ENCODE data around the gene FGR. TPM values are rescaled to one million over a fixed set of nuclear protein-coding genes. Genes with fewer than 3 reads are reported as not detected.

Gene FGR
- polyA plus RNA-seq, 1 donor (not counting 4 experiments of a cell fraction or from before 2014, with no cell fraction given) = 0.04 TPM

DNA sequence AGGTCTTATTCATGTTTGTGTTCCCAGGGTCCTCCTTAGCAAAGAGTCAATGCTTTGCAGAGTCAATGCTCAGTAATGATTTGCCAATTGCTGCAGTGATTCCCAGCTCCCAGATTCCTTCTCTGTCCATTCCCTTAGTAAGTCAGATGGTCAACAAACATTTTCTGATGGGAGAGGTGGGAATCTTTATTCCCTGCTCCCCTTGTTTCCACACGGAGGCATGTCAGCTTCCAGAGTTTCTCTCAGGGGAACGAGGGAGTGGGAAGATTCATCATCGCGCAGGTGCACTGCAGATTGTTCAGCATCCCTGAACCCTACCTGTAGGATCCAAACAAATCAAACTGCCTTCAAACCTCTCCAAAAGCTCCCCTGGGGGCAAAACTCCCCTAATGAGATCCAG is 23.5 kb downstream of the FGR start:
- no peak for DNase-seq (ENCODE audit: low read depth, low spot score)
- Histone ChIP-seq H3K4me3 (ENCODE audit: control insufficient read depth in 2 of 3, extremely low read depth in 1 of 3, insufficient read depth in 2 of 3, low read depth in 1 of 3, low read length in 3 of 3) (no peak overlapping the region), H3K27ac (ENCODE audit: control insufficient read depth, insufficient read depth, low read length) (no peak overlapping the region), H3K36me3 (ENCODE audit: control insufficient read depth in 2 of 2, extremely low read depth in 1 of 2, insufficient read depth in 2 of 2, low read length in 2 of 2) (no peaks in the 10 kb centered on the region), H3K4me2 (ENCODE audit: control insufficient read depth, extremely low read depth, insufficient read depth, low read depth, low read length) (no peak overlapping the region), H2AFZ (ENCODE audit: control insufficient read depth, low read length) (no peak overlapping the region), H3K9me3 (ENCODE audit: control insufficient read depth, low read depth, low read length) (no peaks in the 10 kb centered on the region), H3K9ac (ENCODE audit: control insufficient read depth, extremely low read depth, insufficient read depth, low read length) (no peak overlapping the region), H3K9me1 (ENCODE audit: control insufficient read depth, extremely low read depth, insufficient read depth, low read length) (no peaks in the 10 kb centered on the region), H3K4me1 (ENCODE audit: control insufficient read depth, extremely low read depth, insufficient read depth, low read length) (peaks cover 10% of the 10 kb centered on the region), H3K27me3 (ENCODE audit: control insufficient read depth, extremely low read depth, insufficient read depth, low read length) (peaks cover 18% of the 10 kb centered on the region), H3K79me2 (ENCODE audit: control insufficient read depth, insufficient read depth, low read length) (no peaks in the 10 kb centered on the region), H4K20me1 (ENCODE audit: control insufficient read depth, extremely low read depth, insufficient read depth, low read length) (no peaks in the 10 kb centered on the region)
- dilution Hi-C loops (cut with MboI; ENCODE audit: extremely low pct_ligation_motif_present, low sequenced_read_pairs) = no loop called here
- FAIRE-seq = no peak
- TF ChIP-seq EZH2 (IDR thresholded peaks at IDR 0.05; ENCODE audit: low read length) = no peak
- TF ChIP-seq, protein P1, sequence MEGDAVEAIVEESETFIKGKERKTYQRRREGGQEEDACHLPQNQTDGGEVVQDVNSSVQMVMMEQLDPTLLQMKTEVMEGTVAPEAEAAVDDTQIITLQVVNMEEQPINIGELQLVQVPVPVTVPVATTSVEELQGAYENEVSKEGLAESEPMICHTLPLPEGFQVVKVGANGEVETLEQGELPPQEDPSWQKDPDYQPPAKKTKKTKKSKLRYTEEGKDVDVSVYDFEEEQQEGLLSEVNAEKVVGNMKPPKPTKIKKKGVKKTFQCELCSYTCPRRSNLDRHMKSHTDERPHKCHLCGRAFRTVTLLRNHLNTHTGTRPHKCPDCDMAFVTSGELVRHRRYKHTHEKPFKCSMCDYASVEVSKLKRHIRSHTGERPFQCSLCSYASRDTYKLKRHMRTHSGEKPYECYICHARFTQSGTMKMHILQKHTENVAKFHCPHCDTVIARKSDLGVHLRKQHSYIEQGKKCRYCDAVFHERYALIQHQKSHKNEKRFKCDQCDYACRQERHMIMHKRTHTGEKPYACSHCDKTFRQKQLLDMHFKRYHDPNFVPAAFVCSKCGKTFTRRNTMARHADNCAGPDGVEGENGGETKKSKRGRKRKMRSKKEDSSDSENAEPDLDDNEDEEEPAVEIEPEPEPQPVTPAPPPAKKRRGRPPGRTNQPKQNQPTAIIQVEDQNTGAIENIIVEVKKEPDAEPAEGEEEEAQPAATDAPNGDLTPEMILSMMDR (optimal IDR thresholded peaks at IDR 0.05 in 1 of 3, IDR thresholded peaks at IDR 0.05 in 1 of 3, conservative IDR thresholded peaks at IDR 0.05 in 1 of 3; ENCODE audit: extremely low read depth in 1 of 3, insufficient read depth in 2 of 3, low read length in 3 of 3) = no peak

DNA sequence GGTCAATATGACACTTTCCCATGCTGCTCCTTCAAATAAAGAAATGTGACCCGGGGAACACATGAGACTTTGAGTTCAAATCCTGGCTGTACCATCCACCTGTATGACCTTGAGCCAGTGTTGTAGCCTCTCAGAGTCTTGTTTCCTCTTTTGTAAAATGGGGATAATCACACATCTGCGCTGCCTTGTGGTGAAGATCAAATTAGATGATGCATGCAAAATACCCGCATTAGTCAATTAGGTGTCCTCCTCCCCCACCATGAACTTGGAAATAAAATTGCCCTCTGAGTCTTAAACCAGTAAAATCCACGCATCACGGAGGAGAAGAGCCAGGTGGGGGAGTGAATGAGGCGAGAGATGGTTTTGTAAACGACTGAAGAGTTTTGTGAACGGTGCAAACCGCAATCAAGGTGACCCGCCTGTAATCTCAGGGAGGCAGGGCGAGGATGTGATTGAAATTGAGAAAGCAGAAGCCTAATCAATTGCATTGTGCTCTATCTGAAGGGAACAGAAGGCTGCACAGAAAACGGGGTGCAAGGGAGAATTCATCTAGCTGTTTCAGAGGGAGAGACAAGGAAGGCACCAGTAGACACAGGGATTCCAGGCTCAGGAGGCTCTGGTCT is 25.3 kb downstream of the FGR start:
- no peak overlapping the region for H2AFZ ChIP-seq (ENCODE audit: control insufficient read depth, low read length)
- no peak for TF ChIP-seq EZH2 (IDR thresholded peaks at IDR 0.05; ENCODE audit: low read length)
- TF ChIP-seq, protein P1 (optimal IDR thresholded peaks at IDR 0.05 in 1 of 3, IDR thresholded peaks at IDR 0.05 in 1 of 3, conservative IDR thresholded peaks at IDR 0.05 in 1 of 3; ENCODE audit: extremely low read depth in 1 of 3, insufficient read depth in 2 of 3, low read length in 3 of 3) = no peak
- H4K20me1 ChIP-seq (ENCODE audit: control insufficient read depth, extremely low read depth, insufficient read depth, low read length) = no peaks in the 10 kb centered on the region
- no peaks in the 10 kb centered on the region for H3K36me3 ChIP-seq (ENCODE audit: control insufficient read depth in 2 of 2, extremely low read depth in 1 of 2, insufficient read depth in 2 of 2, low read length in 2 of 2)
- H3K9me1 ChIP-seq (ENCODE audit: control insufficient read depth, extremely low read depth, insufficient read depth, low read length) = no peaks in the 10 kb centered on the region
- FAIRE-seq (no peak), DNase-seq (ENCODE audit: low read depth, low spot score) (no peak)
- H3K4me3 ChIP-seq (ENCODE audit: control insufficient read depth in 2 of 3, extremely low read depth in 1 of 3, insufficient read depth in 2 of 3, low read depth in 1 of 3, low read length in 3 of 3) = no peak overlapping the region
- H3K27ac ChIP-seq (ENCODE audit: control insufficient read depth, insufficient read depth, low read length) = no peak overlapping the region
- H3K9ac ChIP-seq (ENCODE audit: control insufficient read depth, extremely low read depth, insufficient read depth, low read length) = no peak overlapping the region
- no peak overlapping the region for H3K4me2 ChIP-seq (ENCODE audit: control insufficient read depth, extremely low read depth, insufficient read depth, low read depth, low read length)
- dilution Hi-C loops (cut with MboI; ENCODE audit: extremely low pct_ligation_motif_present, low sequenced_read_pairs) = no loop called here
- H3K9me3 ChIP-seq (ENCODE audit: control insufficient read depth, low read depth, low read length) = no peaks in the 10 kb centered on the region
- no peaks in the 10 kb centered on the region for H3K79me2 ChIP-seq (ENCODE audit: control insufficient read depth, insufficient read depth, low read length)
- H3K27me3 ChIP-seq (ENCODE audit: control insufficient read depth, extremely low read depth, insufficient read depth, low read length) = peaks cover 15% of the 10 kb centered on the region
- H3K4me1 ChIP-seq (ENCODE audit: control insufficient read depth, extremely low read depth, insufficient read depth, low read length) = peaks cover 19% of the 10 kb centered on the region

Data from keratinocyte (primary cell).